HG02759 (cell line): ENCODE measurements around the gene SQSTM1.

Experiments used
- ATAC-seq: cut with Tn5 transposase; IDR thresholded peaks from one replicate; pipeline ENCODE4 v1.9.1; 2021; ENCODE audit warnings: mild to moderate bottlenecking, moderate library complexity; ENCODE audit not compliant: unreplicated experiment

The SQSTM1 gene

DNA sequence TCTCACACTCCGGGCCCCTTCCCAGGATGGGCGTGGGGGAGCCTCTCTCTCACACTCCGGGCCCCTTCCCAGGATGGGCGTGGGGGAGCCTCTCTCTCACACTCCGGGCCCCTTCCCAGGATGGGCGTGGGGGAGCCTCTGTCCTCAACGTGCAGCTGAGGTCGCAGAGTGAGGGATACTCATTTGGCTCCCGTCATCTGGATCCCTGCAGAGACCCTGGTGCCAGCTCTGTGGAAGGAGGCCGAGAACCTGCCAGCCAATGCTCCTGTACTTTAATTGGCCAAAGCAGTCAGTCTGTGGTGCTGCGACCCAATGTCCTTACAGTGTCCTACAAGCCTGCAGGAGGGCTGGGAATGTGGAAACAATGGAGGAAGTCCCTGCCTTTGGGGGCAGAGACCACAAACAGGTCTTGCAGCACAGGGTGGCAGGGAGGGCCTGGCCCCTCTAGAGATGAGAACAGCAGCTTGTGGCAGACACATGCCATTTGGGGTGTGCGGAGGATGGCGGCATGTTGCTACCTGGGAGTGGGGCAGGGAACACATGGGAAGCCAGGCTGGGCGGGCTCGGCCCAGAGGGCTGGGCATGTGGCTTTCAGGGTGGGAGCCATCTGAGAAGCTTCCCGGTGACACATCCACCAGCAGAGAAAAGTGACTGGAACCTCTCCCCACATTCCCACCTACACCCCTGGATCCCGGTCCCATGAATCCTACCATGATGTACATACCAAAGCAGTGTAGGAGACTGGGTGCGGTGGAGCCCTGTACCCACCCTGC is 51.5 kb downstream of the SQSTM1 start:
- ATAC-seq = no peak

DNA sequence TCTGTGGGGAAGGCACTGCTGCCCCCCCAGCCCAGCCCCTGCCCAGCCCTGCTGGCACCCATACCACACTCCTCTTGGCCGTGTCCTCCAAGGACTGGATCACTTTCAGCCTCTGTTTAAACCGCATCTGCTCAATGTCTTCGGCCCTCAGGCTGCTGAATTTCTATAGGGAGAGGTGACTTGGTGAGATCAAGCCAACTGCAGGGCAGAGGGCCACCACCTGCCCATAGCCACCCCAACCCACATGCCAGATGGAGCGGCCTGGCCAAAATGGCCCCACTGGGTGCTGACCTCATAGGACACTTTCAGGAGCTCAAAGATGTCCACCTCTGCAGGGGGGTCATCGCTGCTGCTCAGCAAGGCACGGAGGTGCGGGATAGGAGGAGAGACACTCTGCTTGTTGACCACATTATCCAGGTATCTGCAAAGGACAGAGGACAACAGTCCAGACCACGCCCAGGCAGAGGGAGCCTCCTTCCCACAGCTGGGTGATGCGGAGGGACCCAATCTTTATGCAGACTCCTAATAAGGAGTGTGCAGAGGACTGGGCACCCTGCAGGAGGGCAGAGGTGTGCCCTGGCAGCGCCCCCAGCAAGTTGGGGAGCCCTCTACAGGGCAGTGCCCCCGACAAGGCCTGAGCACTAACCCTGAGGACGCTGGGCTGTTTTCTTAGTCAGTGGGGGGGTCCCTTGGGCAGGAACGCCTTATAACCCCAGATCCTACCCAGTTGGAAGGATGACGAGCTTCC is 52.3 kb downstream of the SQSTM1 start:
- no peak for ATAC-seq

DNA sequence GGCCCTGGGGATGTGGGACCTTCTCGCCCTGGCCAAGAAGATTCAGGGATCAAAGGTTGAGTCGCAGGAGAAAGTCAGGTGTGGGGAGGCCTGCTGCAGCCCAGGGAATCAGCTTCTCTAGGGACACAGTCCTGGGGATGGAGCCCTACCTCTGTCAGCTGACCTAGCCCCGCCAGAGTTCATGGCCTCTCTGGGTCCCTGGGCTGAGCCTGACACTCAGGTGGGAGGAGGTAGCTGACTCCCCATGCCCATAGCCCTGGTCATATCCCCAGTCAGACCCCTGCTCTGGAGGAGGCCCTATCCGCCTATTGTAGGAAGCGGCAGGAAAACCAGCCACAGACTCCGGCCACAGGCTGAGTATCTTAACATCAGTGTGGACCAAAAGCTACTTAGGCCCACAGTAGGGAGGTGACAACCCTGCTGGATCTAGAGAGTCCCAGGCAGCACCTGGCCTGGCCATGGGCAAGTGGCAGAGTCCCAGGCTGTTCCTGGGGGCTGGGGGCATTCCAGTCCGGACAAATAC is 52.9 kb downstream of the SQSTM1 start:
- no peak for ATAC-seq

DNA sequence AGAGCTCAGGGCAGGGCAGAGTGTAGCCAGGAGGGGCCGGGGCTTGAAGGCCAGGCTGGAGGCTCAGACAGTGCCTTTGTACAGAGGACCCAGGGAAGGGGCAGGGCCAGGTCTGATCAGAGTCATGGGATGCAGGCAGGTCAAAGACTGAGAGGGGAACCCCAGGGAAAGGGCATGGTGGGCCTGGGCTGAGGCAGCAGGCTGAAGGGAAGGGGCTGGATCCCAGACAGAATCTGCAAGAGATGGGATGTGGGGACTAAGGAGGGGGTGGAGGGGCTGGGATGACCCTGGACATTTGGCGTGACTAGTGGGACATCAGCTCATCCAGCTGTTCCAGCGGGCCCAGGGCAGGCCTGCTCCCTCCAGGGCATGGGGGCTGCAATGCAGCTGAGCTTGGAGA is 53.4 kb downstream of the SQSTM1 start:
- ATAC-seq = no peak

DNA sequence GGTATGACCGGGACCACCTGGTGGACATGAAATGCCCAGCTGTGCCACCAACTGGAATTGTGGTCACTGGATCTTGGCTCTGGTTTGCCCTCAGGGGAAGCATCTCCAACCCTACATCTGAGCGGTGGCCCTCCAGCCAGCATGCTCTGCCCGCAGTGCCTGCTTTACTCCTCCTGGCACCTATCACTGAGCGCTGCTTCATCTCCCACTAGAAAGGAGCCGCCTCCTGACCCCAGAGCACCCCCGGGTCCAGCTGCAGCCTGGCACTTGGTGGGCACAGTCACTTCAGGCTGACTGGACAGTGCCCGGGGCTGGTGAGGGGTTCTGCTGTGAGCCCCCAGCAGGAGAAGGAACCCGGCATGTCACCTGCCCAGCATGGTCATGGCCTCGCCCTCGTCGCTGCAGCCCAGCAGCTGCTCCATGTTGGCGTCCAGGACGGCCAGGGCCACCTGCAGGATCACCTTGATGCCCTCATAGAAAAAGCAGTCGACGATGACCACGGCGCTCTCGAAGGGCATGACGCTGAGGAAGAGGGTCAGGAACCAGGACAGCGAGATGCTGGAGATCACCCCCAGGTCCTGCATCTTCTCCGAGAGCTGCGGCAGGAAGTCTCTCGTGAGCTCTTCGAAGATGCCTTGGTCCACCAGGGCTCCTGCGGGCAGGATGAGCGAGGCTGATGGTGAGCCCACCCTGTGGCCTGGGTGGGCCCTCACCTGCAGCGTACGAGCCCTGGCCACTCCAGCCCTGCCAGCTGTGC is 54.0 kb downstream of the SQSTM1 start:
- no peak for ATAC-seq

DNA sequence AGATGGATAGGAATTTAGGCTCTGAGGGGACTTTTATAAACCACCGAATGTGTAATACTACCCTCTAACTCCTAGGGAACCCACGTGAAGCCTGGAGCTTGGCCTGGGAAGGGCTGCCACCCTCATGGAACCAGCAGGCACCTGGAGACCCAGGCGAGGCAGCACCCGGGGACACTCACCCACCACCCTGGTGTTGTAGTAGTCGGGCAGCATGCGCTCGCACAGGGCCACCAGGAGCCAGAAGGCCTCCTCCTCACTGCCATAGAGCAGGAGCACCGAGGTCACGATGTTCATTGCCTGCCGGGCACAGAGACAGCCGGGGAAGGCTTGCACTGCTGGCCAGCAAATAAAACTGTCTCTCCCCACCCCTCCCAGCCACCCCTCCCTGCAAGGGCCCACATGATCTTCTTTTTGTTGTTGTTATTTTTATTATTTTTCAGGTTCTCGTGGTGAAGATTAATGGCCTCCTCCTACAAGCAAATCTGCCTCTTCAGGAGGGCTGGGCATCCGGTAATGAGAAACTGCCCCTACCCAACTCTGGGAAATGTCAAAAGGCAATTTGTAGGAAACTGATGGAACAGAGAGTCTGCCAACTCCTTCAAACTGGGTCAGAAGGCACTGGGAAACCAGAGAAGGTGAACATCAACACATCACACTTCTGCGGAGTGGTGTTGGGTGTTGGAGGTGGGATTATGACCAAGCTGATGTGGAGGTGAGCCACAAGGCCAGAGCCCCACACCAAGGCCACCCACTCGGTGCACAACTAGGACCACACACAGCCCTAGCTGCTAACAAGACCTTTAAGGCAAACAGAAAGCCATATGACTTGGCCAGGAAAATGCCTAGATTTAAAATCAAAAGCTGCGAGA is 55.3 kb downstream of the SQSTM1 start:
- no peak for ATAC-seq

DNA sequence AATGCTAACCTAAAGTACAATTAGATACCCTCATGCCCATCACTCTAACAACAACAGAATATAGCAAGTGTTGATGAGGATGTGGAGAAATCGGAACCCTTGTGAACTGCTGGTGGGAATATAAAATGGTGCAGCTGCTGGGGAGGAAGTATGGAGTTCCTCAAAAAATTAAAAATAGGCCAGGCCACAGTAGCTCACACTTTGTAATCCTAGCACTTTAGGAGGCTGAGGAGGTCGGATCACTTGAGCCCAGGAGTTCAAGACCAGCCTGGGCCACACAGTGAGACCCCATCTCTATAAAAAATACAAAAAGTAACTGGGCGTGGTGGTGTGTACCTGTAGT is 55.9 kb downstream of the SQSTM1 start:
- ATAC-seq = no peak

DNA sequence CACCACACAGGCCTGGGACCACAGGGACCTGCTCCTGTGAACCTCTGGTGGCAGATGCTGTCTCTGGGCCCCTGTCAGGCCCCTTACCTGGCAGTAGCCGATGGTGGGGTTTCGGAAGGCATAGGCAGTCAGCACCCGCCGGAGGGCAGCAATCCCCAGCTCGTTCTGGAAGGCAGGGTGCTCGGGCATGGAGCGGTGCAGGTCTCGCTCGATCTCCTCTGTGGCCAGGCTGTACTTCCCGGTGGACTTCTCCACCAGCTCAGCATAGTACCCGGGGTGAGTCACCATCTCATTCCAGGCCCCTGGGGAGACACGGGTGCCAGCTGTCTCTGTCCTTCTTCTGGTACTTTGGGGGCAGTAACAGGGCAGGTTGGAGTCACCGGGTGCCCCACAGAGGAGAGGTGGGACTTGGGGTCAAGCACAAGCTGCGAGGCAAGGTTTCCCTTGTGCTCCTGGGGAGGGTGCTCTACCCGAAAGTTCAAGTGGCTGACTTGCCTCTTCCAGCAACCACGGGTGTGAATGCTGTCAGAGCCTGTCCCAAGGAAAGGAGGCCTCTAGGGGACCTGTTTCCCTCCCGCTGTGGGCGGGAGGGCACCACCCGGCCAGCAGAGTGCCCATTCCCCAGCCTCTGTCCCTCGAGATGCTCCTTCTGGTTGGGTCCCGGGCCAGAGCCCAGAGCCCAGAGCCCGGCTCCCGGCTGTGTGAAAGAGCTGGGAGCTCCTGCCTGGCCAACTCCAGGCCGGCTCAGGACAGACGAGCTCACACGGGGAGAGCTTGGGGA is 57.7 kb downstream of the SQSTM1 start:
- ATAC-seq = no peak

DNA sequence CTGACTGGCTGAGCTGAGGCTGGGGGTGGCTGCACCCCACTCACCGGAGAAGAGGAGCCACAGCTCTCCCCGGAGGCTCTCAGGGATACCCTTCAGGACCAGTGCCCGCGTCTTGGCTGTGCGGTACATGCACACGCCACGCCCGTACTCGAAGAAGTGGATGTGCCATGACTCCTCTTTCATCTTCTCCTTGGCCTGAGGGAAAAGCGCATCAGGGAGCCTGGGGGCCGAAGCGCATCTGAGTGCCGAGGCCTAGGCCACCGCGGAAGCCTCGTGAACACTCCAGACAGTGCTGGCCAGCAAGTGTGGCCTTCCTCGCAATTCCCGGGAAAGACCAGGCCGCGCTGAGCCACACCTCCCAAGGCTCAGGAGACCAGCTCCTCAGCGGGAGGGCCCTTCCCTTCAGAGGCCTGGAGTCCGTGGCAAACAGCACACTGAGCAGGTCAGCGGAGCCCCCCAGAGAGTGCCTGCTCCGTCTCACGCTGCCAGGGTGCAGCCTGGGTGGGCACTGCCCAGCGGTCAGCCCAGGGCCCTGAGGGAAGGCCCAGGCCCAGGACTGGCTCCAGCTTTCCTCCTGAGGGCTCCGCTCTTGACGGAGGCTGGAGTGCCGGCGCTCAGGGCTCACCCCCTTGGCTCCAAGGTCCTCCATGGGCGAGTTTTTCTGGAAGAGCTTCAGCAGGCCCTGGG is 58.4 kb downstream of the SQSTM1 start:
- ATAC-seq = no peak

DNA sequence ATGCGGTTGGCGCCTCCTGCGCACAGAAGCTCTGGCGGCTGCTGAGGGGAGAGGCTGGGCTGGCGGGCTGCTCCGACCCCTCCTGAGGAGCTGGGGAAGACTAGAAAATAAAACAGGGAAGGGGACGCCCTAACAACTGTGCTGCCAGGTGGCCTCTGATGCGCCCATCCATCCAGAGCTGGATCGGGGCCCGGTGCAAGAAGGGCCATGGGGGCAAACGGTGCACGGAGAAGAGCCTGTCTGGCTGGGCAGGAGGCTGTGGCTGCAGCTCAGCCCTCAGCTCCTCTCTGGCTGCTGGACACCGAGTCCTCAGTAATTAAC is 58.9 kb downstream of the SQSTM1 start:
- ATAC-seq = no peak

DNA sequence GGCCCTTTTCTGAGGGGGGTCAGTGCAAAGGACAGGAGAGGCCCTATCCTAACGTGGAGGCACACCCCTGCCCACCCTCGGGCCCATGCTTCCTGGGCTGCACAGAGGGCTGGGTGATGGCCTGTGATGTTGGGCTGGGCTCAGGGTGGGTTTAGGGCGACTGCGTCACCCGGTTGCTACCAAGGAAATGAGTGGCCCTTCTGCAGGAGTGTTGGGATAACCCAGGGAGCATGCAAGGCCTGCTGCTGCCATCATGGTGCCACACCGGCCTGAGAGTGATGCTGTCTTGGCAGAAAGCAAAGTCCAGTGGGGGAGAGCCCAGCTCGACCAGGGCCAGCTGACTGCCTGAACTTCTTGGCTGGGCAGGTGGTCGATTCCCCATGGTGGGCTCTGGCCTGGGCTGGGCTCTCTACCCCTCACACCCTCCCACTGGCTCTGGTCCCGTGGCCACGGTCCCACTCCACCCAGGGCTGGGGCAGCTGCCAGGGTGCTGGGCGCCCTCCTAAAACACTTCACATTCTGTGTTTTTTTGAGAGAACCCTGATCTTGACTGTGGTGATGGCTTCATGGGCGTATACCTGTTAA is 59.5 kb downstream of the SQSTM1 start:
- no peak for ATAC-seq

DNA sequence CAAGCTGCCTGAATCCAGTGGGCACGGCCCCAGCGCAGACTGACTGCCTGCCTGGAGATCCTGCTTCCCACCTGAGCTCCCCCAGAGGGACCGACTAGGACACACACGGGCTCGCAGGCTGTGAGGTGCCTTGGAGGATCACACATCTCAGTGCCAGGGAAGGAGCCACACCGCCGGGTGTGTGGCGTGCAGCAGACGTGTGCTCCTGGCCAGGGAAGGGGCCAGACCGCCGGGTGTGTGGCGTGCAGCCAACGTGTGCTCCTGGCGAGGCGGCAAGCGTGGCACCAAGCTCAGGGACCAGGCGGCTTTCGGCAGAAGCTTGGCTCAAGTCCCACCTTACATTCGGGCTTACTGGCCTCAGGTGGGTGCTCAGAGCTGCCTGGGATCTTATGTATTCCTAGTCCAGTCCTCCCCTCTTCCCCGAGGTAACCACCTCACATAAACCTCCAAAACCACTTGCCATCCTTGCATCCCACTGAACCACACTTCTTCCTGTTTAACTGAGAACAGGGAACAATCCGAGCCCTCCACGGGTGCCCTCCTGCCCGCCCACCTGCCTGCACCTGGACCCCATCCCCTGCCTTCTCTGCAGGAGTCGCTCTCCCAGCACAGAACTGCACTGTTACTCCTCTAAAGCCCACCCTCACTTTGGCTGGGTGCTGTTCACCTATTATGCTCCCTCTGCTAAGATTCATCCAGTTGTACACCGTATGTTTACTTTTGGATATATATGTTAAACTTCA is 60.3 kb downstream of the SQSTM1 start:
- ATAC-seq = no peak

DNA sequence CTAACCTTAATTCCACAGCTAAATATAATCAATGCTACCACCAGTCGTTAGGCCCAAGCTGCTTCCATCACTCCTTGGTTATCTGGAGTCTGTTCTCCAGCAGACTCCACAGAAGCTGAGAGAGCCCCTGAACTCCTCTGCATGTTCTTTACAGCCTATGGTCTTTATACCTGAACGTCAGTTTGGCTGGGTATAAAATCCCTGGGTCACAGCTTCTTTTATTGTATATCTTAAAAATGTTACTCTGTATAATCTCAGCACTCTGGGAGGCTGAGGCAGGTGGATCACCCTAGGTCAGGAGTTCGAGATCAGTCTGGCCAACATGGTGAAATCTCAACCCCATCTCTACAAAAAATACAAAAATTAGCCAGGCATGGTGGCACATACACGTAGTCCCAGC is 61.6 kb downstream of the SQSTM1 start:
- no peak for ATAC-seq

DNA sequence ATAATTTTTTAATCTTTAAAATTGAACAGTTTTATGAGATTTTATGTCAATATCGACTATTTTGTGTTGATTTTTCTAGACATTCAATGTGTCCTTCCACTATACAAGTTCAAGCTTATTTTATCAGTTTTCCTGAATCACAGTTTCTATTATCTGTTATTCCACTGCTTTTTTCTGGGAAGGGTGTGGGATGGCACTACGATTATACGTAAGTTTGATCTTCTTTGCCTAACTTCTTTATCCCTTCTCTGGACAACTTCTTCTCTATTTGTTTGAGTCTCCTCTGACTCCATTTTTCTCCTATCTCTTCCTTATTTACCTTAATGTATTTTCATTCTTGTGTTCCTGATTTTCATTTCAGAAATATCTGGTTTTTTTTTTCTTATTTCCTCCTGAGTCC is 62.5 kb downstream of the SQSTM1 start:
- no peak for ATAC-seq

DNA sequence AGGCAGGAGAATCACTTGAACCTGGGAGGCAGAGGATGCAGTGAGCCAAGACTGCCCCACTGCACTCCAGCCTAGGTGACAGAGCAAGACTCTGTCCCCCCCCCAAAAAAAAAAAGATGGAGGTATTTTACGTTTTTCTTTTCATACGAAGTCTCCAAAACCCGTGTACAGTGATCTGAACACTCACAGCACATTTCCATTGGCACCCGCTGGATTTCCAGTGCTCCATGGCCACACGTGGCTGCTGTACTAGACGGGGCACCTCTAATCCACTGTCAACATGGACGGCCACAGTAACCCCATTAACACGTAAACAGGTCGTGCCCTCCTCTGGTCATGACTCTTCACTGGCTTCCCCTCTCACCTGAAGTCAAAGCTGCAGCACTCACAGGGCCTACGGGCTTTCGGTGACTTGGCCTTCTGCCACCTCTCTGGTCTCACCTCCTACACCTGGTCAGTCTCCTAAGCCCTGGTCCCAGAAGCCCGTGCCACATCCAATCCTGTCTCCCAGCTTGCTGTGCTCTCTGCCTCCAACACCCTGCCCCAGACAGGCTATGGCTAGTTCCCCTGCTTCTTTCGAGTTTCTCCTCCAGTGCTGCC is 64.9 kb downstream of the SQSTM1 start:
- no peak for ATAC-seq

DNA sequence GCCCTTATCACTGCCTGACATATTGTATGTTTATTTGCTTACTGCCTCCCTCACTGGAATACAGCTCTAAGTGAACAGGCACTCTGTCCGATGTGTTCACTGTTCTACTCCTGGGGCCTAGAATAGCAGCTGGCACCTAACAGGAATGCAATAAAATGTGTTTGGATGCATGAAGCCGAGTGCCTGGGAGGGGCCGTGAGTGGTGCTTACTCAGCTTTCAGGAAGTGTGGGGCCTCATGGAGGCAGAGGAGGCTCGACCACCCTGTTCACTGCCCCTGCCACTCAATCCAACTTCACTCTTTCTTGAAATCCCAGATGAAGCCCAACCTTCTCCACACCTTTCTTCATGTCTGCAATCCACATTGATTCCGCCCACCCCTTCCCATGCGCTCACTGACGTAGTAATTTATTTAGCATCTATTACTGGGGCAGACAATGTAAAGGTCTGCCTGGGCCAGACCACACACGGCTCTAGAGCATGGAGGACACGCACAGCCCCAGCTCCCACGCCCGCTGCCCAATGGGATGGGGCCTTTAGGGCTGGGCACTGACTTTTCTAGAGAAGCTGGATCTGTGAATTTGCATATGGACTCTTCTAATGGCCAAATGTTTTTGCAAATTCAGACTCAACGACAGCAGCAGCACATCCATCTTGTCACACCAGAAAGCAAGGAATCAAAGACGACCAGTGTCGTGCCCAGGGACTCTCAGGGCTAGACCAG is 65.6 kb downstream of the SQSTM1 start:
- no peak for ATAC-seq

DNA sequence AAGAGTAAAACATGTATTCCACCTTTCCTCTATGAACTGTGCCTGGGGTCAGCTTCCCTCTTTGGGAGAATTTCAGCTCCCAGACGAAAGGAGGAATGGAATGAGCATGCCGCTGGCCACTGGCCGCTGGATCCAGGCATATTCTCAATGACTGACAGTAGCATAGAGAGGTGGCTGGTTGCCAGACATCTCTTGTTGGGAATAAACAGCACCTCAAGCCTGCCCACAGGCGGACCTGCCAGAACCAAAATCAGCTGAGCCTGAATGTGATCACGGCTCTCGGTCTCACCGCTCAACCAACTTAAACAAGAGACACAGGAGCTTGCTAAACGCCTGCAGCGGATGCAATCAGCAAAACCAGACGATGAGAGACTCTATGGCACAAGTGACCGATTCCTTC is 66.4 kb downstream of the SQSTM1 start:
- ATAC-seq = no peak
